WTC11 (cell line): ENCODE results near the gene TSPAN1. TPM values are rescaled to one million over a fixed set of nuclear protein-coding genes. Genes with fewer than 3 reads are reported as not detected.
A peak's percentile ranks its signal among the peaks of the same experiment; 100 is the strongest.

Source experiments
- ATAC-seq: fragments of 200-7000 bp; cut with Tn5 transposase; 2 replicates; pipeline ENCODE4 v1.10.0; 2021; ENCODE audit warnings: mild to moderate bottlenecking, moderate library complexity
- CTCF ChIA-PET: fragments of 300-600 bp; sonication (Branson Sonifier 250); formaldehyde crosslinking; loops from one replicate; lab custom pipeline; 2021; ENCODE audit warnings: antibody characterized with exemption; lab: Charles Lee
- POLR2A ChIA-PET: fragments of 350-600 bp; sonication (Branson Sonifier 250); formaldehyde crosslinking; loops from one replicate; lab custom pipeline; 2021; ENCODE audit warnings: antibody characterized with exemption; lab: Charles Lee
- DNase-seq: peaks from one replicate; pipeline ENCODE4 v3.0.0; 2021; ENCODE audit warnings: low spot score
- H3K27ac Mint-ChIP-seq: 2 replicates; pipeline ENCODE4 v1.8.0; 2021; ENCODE audit warnings: mixed read lengths
- H3K27me3 Mint-ChIP-seq: 2 replicates; pipeline ENCODE4 v1.8.0; 2021; ENCODE audit warnings: low read depth, mild to moderate bottlenecking, moderate library complexity, mixed read lengths
- H3K36me3 Mint-ChIP-seq: 2 replicates; pipeline ENCODE4 v1.8.0; 2021; ENCODE audit warnings: mixed read lengths
- H3K4me1 Mint-ChIP-seq: 2 replicates; pipeline ENCODE4 v1.8.0; 2022; ENCODE audit warnings: mixed read lengths
- H3K4me3 Mint-ChIP-seq: 2 replicates; pipeline ENCODE4 v1.8.0; 2021; ENCODE audit warnings: mild to moderate bottlenecking, moderate library complexity, mixed read lengths
- H3K9me3 Mint-ChIP-seq: 2 replicates; pipeline ENCODE4 v1.8.0; 2021; ENCODE audit warnings: mixed read lengths
- AFF4 ChIP-seq: sonication (generic); formaldehyde crosslinking; IDR thresholded peaks from 2 replicates; pipeline ENCODE4 v1.8.1; 2023; ENCODE audit warnings: mild to moderate bottlenecking, missing genetic modification reagents, borderline replicate concordance
- AR ChIP-seq: fragments of 250-450 bp; sonication (Bioruptor Pico); IDR thresholded peaks from 2 replicates; pipeline ENCODE4 v1.9.0; 2021; ENCODE audit warnings: mild to moderate bottlenecking
- CBFB ChIP-seq: sonication (generic); formaldehyde crosslinking; IDR thresholded peaks from 2 replicates; pipeline ENCODE4 v1.8.1; 2022; ENCODE audit warnings: mild to moderate bottlenecking, low read depth, missing genetic modification reagents
- EMX1 ChIP-seq: fragments of 250-450 bp; sonication (Bioruptor Pico); IDR thresholded peaks from 2 replicates; pipeline ENCODE4 v1.8.0; 2021; ENCODE audit warnings: mild to moderate bottlenecking
- FOXJ3 ChIP-seq: sonication (generic); formaldehyde crosslinking; IDR thresholded peaks from 2 replicates; pipeline ENCODE4 v1.9.0; 2021; ENCODE audit warnings: missing genetic modification reagents, mild to moderate bottlenecking, borderline replicate concordance
- IRF1 ChIP-seq: sonication (generic); formaldehyde crosslinking; IDR thresholded peaks from 2 replicates; pipeline ENCODE4 v1.8.0; 2023; ENCODE audit warnings: missing genetic modification reagents
- NFATC4 ChIP-seq: fragments of 250-450 bp; sonication (Bioruptor Pico); IDR thresholded peaks from 2 replicates; pipeline ENCODE4 v1.9.0; 2021; ENCODE audit warnings: mild to moderate bottlenecking
- SMAD4 ChIP-seq: sonication (generic); formaldehyde crosslinking; IDR thresholded peaks from 2 replicates; pipeline ENCODE4 v1.8.0; 2022; ENCODE audit warnings: mild to moderate bottlenecking, missing genetic modification reagents
- USF2 ChIP-seq: sonication (generic); formaldehyde crosslinking; IDR thresholded peaks from 2 replicates; pipeline ENCODE4 v1.8.1; 2023; ENCODE audit warnings: mild to moderate bottlenecking, missing genetic modification reagents, moderate library complexity
- ZNF138 ChIP-seq: sonication (generic); formaldehyde crosslinking; conservative IDR thresholded peaks from 2 replicates; pipeline ENCODE4 v1.8.1; 2022; ENCODE audit warnings: mild to moderate bottlenecking, moderate library complexity, missing genetic modification reagents
- ZNF317 ChIP-seq: sonication (generic); formaldehyde crosslinking; IDR thresholded peaks from 2 replicates; pipeline ENCODE4 v1.8.1; 2023; ENCODE audit warnings: low read depth, mild to moderate bottlenecking, moderate library complexity, missing genetic modification reagents, borderline replicate concordance
- total RNA-seq: library from RNA; stranded (reverse); gene quantifications from 3 replicates; pipeline ENCODE4 v1.2.3, GENCODE V29; 2021
- TF ChIP-seq, protein P1 (sequence below): sonication (generic); formaldehyde crosslinking; IDR thresholded peaks from 2 replicates; pipeline ENCODE4 v1.8.1; 2022; ENCODE audit warnings: mild to moderate bottlenecking, moderate library complexity, missing genetic modification reagents
- TF ChIP-seq, protein P2 (sequence below): fragments of 250-450 bp; sonication (Bioruptor Pico); conservative IDR thresholded peaks from 2 replicates; pipeline ENCODE4 v1.9.0; 2021; ENCODE audit warnings: mild to moderate bottlenecking
- TF ChIP-seq, protein P3 (sequence below): sonication (generic); formaldehyde crosslinking; IDR thresholded peaks from 2 replicates; pipeline ENCODE4 v1.8.0; 2022; ENCODE audit warnings: missing genetic modification reagents
- TF ChIP-seq, protein P4 (sequence below): fragments of 250-450 bp; sonication (Bioruptor Pico); IDR thresholded peaks from 2 replicates; pipeline ENCODE4 v1.9.0; 2021; ENCODE audit warnings: moderate library complexity, mild to moderate bottlenecking, inconsistent platforms, borderline replicate concordance

The TSPAN1 gene
- total RNA-seq, 1 experiment from 2014 or later = 0.50 TPM

DNA sequence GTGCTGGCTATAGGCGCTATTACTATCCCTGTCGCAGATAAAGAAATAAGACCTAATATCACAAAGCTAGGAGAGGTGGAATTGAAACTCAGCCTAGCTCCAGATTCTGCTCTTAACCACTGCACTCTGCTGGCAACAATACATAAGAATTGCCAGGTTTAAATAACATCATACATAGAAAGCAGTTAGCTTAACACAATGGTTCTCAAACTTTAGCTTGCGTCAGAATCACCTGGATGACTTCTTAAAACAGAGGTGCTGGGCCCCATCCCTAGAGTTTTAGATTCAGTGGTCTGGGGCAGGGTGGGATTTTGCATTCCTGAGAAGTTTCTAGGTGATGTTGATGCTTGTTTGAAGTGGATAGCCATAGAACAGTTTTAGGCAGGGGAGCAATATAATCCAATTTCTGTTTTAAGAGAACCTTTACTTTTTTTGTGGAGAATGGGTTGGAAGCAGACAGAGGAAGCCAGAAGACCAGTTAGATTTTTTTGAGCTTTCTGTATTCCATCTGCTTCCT lies 24.4 kb downstream of the TSPAN1 start (continued):
- TF ChIP-seq, protein P1, sequence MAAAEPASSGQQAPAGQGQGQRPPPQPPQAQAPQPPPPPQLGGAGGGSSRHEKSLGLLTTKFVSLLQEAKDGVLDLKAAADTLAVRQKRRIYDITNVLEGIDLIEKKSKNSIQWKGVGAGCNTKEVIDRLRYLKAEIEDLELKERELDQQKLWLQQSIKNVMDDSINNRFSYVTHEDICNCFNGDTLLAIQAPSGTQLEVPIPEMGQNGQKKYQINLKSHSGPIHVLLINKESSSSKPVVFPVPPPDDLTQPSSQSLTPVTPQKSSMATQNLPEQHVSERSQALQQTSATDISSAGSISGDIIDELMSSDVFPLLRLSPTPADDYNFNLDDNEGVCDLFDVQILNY (CRISPR knock-in tag) = no peak
- TF ChIP-seq, protein P2, sequence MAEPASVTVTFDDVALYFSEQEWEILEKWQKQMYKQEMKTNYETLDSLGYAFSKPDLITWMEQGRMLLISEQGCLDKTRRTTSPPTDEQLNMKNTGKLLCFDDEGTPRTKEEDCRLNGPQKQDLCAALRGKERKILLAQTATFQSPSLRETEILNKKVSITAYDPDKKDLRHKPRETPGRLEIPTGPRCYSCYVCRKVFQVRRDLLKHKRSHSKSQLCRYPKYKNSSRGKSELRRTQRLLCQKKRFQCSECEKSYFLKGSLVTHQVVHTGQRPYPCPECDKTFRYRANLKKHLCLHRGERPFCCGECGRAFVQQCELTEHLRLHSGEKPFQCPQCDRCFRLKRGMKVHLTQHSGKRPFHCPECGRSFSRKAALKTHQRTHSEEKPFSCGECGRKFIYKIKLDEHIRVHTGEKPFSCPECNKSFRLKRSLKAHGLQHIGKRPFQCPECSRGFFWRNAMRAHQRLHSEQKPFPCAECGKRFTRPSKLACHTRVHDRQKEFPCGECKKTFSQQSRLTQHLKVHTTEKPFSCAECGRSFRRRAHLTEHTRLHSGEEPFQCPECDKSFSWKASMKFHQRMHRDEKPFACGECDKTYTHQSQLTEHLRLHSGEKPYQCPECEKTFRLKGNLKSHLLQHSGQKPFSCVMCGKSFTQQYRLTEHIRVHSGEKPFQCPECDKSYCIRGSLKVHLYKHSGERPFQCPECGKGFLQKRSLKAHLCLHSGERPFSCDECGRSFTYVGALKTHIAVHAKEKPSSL (CRISPR knock-in tag) = no peak
- TF ChIP-seq NFATC4 (CRISPR knock-in tag) (no peak), CBFB (no peak), AR (CRISPR knock-in tag) (no peak)
- TF ChIP-seq, protein P3, sequence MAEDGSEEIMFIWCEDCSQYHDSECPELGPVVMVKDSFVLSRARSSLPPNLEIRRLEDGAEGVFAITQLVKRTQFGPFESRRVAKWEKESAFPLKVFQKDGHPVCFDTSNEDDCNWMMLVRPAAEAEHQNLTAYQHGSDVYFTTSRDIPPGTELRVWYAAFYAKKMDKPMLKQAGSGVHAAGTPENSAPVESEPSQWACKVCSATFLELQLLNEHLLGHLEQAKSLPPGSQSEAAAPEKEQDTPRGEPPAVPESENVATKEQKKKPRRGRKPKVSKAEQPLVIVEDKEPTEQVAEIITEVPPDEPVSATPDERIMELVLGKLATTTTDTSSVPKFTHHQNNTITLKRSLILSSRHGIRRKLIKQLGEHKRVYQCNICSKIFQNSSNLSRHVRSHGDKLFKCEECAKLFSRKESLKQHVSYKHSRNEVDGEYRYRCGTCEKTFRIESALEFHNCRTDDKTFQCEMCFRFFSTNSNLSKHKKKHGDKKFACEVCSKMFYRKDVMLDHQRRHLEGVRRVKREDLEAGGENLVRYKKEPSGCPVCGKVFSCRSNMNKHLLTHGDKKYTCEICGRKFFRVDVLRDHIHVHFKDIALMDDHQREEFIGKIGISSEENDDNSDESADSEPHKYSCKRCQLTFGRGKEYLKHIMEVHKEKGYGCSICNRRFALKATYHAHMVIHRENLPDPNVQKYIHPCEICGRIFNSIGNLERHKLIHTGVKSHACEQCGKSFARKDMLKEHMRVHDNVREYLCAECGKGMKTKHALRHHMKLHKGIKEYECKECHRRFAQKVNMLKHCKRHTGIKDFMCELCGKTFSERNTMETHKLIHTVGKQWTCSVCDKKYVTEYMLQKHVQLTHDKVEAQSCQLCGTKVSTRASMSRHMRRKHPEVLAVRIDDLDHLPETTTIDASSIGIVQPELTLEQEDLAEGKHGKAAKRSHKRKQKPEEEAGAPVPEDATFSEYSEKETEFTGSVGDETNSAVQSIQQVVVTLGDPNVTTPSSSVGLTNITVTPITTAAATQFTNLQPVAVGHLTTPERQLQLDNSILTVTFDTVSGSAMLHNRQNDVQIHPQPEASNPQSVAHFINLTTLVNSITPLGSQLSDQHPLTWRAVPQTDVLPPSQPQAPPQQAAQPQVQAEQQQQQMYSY (CRISPR knock-in tag) = no peak

DNA sequence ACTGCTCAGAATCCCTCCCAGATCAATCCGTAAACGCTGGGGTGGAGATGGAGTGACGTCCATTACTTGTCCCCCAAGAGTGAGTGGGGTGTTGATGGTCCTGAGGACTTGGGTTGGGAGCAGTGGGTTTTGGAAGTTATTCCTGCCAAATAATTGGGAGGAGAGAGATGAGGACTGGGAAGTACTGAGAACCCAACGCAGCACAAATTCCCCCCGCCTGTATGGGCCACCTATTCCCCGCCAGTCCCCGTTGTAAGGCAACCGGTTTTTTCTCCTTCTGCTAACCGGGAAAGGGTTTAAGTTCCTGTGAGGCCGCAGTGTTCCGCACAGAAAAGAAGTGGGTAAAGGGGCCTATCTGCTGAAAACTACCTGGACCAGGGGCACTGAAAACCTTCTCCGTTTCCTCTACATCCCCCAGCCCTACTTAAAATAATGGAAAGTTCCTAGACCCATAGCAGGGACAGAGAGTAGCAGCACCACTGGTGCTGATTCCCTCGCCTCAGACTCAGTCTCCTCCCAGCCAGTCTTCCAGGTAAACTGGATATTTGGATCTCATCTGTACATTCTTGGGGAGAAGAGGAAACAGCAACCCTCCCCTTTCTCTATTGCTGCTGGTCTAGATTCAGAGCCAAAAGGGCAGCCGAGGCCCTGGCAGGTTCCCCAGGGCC lies 29.0 kb downstream of the TSPAN1 start:
- ATAC-seq = peak; percentile 33
- CTCF ChIA-PET = interaction anchor here (0.6 to 7.2 kb wide), 6 partner anchors 18 to 48 kb away, joined by 3 to 67 read pairs (median 4); no protein-coding TSS in a partner anchor
- H3K36me3 Mint-ChIP-seq = no peaks in the 10 kb centered on the region
- DNase-seq = no peak
- no peak overlapping the region for H3K27ac Mint-ChIP-seq
- no peaks in the 10 kb centered on the region for H3K9me3 Mint-ChIP-seq
- H3K27me3 Mint-ChIP-seq = no peaks in the 10 kb centered on the region; the same call in 1 of the 2 replicates
- peaks cover 30% of the 10 kb centered on the region for H3K4me1 Mint-ChIP-seq
- POLR2A ChIA-PET = interaction anchor here (0.6 to 0.7 kb wide), 2 partner anchors 20 to 25 kb away, joined by 3 read pairs; no protein-coding TSS in a partner anchor
- peak overlapping the region; percentile 81 for H3K4me3 Mint-ChIP-seq
- TF ChIP-seq IRF1 (CRISPR knock-in tag) (no peak), AFF4 (CRISPR knock-in tag) (no peak), SMAD4 (CRISPR knock-in tag) (no peak), USF2 (CRISPR knock-in tag) (no peak), EMX1 (CRISPR knock-in tag) (no peak), ZNF317 (CRISPR knock-in tag) (no peak), FOXJ3 (no peak), ZNF138 (CRISPR knock-in tag) (no peak)
- TF ChIP-seq, protein P1 (CRISPR knock-in tag) = no peak
- TF ChIP-seq, protein P4, sequence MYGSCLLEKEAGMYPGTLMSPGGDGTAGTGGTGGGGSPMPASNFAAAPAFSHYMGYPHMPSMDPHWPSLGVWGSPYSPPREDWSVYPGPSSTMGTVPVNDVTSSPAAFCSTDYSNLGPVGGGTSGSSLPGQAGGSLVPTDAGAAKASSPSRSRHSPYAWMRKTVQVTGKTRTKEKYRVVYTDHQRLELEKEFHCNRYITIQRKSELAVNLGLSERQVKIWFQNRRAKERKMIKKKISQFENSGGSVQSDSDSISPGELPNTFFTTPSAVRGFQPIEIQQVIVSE (CRISPR knock-in tag) = no peak
